ENCODE measurements around the gene ECE1. TPM values are rescaled to one million over a fixed set of nuclear protein-coding genes. Genes with fewer than 3 reads are reported as not detected.
A peak's percentile ranks its signal among the peaks of the same experiment; 100 is the strongest.

The ECE1 gene
- total and polyA plus RNA-seq, 9 of the 15 experiments (the other 6 are each of a cell fraction or from before 2014, with no cell fraction given): 0.56 to 34.8 (median 11.0) TPM

- TF ChIP-seq AFF4 (CRISPR knock-in tag; IDR thresholded peaks at IDR 0.05): peak; percentile 47; the same call in 1 of the 2 replicates
- TF ChIP-seq MBD2 (IDR thresholded peaks at IDR 0.05; ENCODE audit: borderline replicate concordance, low read depth): peak; percentile 57; the same call in 1 of the 2 replicates
- TF ChIP-seq ZNF507 (tag; conservative IDR thresholded peaks at IDR 0.05): no peak
- TF ChIP-seq MAFG (tag; conservative IDR thresholded peaks at IDR 0.05): peak; percentile 27; the same call in 1 of the 2 replicates
- TF ChIP-seq KAT8 (IDR thresholded peaks at IDR 0.05; ENCODE audit: low read depth): no peak
- peak; percentile 71; the same call in 1 of the 2 replicates for TF ChIP-seq NFE2 (IDR thresholded peaks at IDR 0.05; ENCODE audit: low read depth)
- no peak for TF ChIP-seq ZNF511 (CRISPR knock-in tag; IDR thresholded peaks at IDR 0.05)
- 0 out of 2 replicates have a peak, but pooled peaks have one; percentile 19 for TF ChIP-seq RB1 (IDR thresholded peaks at IDR 0.05; ENCODE audit: low read depth)
- 0 out of 4 replicates have a peak, but pooled peaks of 1 of the 2 experiments have one; percentile 26 for TF ChIP-seq ZNF318 (IDR thresholded peaks at IDR 0.05; ENCODE audit: borderline replicate concordance in 1 of 2, low read depth in 1 of 2)
- no peak for TF ChIP-seq PHB (CRISPR knock-in tag; IDR thresholded peaks at IDR 0.05)
- TF ChIP-seq, protein P1, sequence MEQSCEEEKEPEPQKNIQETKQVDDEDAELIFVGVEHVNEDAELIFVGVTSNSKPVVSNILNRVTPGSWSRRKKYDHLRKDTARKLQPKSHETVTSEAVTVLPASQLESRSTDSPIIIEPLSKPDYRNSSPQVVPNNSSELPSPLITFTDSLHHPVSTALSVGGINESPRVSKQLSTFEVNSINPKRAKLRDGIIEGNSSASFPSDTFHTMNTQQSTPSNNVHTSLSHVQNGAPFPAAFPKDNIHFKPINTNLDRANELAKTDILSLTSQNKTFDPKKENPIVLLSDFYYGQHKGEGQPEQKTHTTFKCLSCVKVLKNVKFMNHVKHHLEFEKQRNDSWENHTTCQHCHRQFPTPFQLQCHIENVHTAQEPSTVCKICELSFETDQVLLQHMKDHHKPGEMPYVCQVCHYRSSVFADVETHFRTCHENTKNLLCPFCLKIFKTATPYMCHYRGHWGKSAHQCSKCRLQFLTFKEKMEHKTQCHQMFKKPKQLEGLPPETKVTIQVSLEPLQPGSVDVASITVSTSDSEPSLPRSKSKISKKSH (CRISPR knock-in tag; IDR thresholded peaks at IDR 0.05): no peak
These were observed 28.5 kb downstream of the ECE1 start (continued) for GRCh38 chr1:21261551-21262292.
